Measurements from ENCODE around the gene TTC28. TPM values are rescaled to one million over a fixed set of nuclear protein-coding genes. Genes with fewer than 3 reads are reported as not detected.
A peak's percentile ranks its signal among the peaks of the same experiment; 100 is the strongest.
"Not testable (repeated sequence)": the region's sequence is repeated elsewhere in the genome, so short reads cannot be mapped to it uniquely, and the experiment has no call there.

Gene TTC28
- total RNA-seq (2022) (not detected in 2 replicates), Bru-seq, nascent RNA (percentile 7 among the genes with signal in this experiment), BruChase-seq, experiment 1, labeled RNA remaining after a 6-hour chase (percentile 12 among the genes with signal in this experiment), BruChase-seq, experiment 2, labeled RNA remaining after a 2-hour chase (percentile 10 among the genes with signal in this experiment)
- long read RNA-seq = 0 reads

- H3K4me1 Mint-ChIP-seq (ENCODE audit: insufficient read depth, unreplicated experiment); intact Hi-C loops (cut with micrococcal nuclease); H3K36me3 Mint-ChIP-seq (ENCODE audit: insufficient read depth, unreplicated experiment); H3K4me3 Mint-ChIP-seq (ENCODE audit: unreplicated experiment); H3K27ac Mint-ChIP-seq (ENCODE audit: low read depth, unreplicated experiment); H3K27me3 Mint-ChIP-seq (ENCODE audit: insufficient read depth, unreplicated experiment); BruUV-seq (replicated peaks); POLR2A ChIA-PET; DNase-seq (ENCODE audit: unreplicated experiment); CTCF ChIA-PET; H3K9me3 Mint-ChIP-seq (ENCODE audit: unreplicated experiment): not testable (repeated sequence)
Observed at GRCh38 chr22:28679611-28680287, at the start of gene TTC28. TTC28 (minus strand) TSS chr22:28679840; CDS start chr22:28679723, 117 bp downstream.

GRCh38 chr22:28728621-28729313, 49.1 kb upstream of the TTC28 start:
- Mint-ChIP-seq H3K27me3 (ENCODE audit: insufficient read depth, unreplicated experiment) (no peaks in the 10 kb centered on the region), H3K4me1 (ENCODE audit: insufficient read depth, unreplicated experiment) (peaks cover 11% of the 10 kb centered on the region), H3K36me3 (ENCODE audit: insufficient read depth, unreplicated experiment) (peaks cover 53% of the 10 kb centered on the region), H3K9me3 (ENCODE audit: unreplicated experiment) (no peaks in the 10 kb centered on the region), H3K27ac (ENCODE audit: low read depth, unreplicated experiment) (peak overlapping the region; percentile 78), H3K4me3 (ENCODE audit: unreplicated experiment) (no peak overlapping the region)
- intact Hi-C loops (cut with micrococcal nuclease) = no loop called here
- no peak for TF ChIP-seq CTCF (IDR thresholded peaks at IDR 0.05; ENCODE audit: unreplicated experiment)
- BruUV-seq (replicated peaks) = no TSS peak
- POLR2A ChIA-PET = interaction anchor here (0.8 to 1.4 kb wide), 3 partner anchors 17 to 87 kb away, joined by 3 read pairs; partner anchors contain the start of gene XBP1
- DNase-seq (ENCODE audit: unreplicated experiment) = peak; percentile 55
- CTCF ChIA-PET = no interaction called here

- H3K9me3 Mint-ChIP-seq (ENCODE audit: unreplicated experiment) = no peaks in the 10 kb centered on the region
- BruUV-seq (replicated peaks) = no TSS peak
- intact Hi-C loops (cut with micrococcal nuclease) = no loop called here
- no peak for DNase-seq (ENCODE audit: unreplicated experiment)
- H3K36me3 Mint-ChIP-seq (ENCODE audit: insufficient read depth, unreplicated experiment) = peaks cover 53% of the 10 kb centered on the region
- no peak for TF ChIP-seq CTCF (IDR thresholded peaks at IDR 0.05; ENCODE audit: unreplicated experiment)
- POLR2A ChIA-PET = interaction anchor here (0.7 to 0.8 kb wide), 3 partner anchors 15 to 88 kb away, joined by 3 read pairs; no protein-coding TSS in a partner anchor
- CTCF ChIA-PET = no interaction called here
- H3K27me3 Mint-ChIP-seq (ENCODE audit: insufficient read depth, unreplicated experiment) = no peaks in the 10 kb centered on the region
- no peak overlapping the region for H3K4me3 Mint-ChIP-seq (ENCODE audit: unreplicated experiment)
- peaks cover 11% of the 10 kb centered on the region for H3K4me1 Mint-ChIP-seq (ENCODE audit: insufficient read depth, unreplicated experiment)
- peak overlapping the region; percentile 78 for H3K27ac Mint-ChIP-seq (ENCODE audit: low read depth, unreplicated experiment)
Observed at GRCh38 chr22:28728002-28728401, 48.4 kb upstream of the TTC28 start.

GRCh38 chr22:28718044-28718443, 38.4 kb upstream of the TTC28 start:
- ChIA-PET CTCF (interaction anchor here (0.9 kb wide), 1 partner anchor 117 kb away, joined by 3 read pairs; no protein-coding TSS in a partner anchor), POLR2A (no interaction called here)
- peaks cover under 1% of the 10 kb centered on the region for H3K4me1 Mint-ChIP-seq (ENCODE audit: insufficient read depth, unreplicated experiment)
- no peaks in the 10 kb centered on the region for H3K9me3 Mint-ChIP-seq (ENCODE audit: unreplicated experiment)
- TF ChIP-seq CTCF (IDR thresholded peaks at IDR 0.05; ENCODE audit: unreplicated experiment) = no peak
- no peak overlapping the region for H3K4me3 Mint-ChIP-seq (ENCODE audit: unreplicated experiment)
- H3K27ac Mint-ChIP-seq (ENCODE audit: low read depth, unreplicated experiment) = no peak overlapping the region
- intact Hi-C loops (cut with micrococcal nuclease) = no loop called here
- no TSS peak for BruUV-seq (replicated peaks)
- no peaks in the 10 kb centered on the region for H3K27me3 Mint-ChIP-seq (ENCODE audit: insufficient read depth, unreplicated experiment)
- no peak for DNase-seq (ENCODE audit: unreplicated experiment)
- peaks cover 46% of the 10 kb centered on the region for H3K36me3 Mint-ChIP-seq (ENCODE audit: insufficient read depth, unreplicated experiment)
